HEK293 (cell line): ENCODE results near the gene HOXB7.

Experiments
- EGR2 ChIP-seq: fragments of 450-650 bp; formaldehyde crosslinking; IDR thresholded peaks from 2 replicates; pipeline ENCODE4 v1.5.1; 2016; ENCODE audit warnings: low read depth, missing biosample characterization, missing genetic modification characterization
- GLIS1 ChIP-seq: fragments of 450-650 bp; formaldehyde crosslinking; IDR thresholded peaks from 2 replicates; pipeline ENCODE4 v1.5.1; 2016; ENCODE audit warnings: missing biosample characterization, missing genetic modification characterization
- HOXC10 ChIP-seq: sonication (generic); formaldehyde crosslinking; IDR thresholded peaks from 2 replicates; pipeline ENCODE4 v1.8.1; 2023; ENCODE audit warnings: mild to moderate bottlenecking, missing genetic modification reagents
- PBX3 ChIP-seq: sonication (generic); formaldehyde crosslinking; IDR thresholded peaks from 2 replicates; pipeline ENCODE4 v1.8.1; 2022; ENCODE audit warnings: mild to moderate bottlenecking, moderate library complexity, missing genetic modification reagents
- PRDM10 ChIP-seq: fragments of 450-650 bp; formaldehyde crosslinking; IDR thresholded peaks from 2 replicates; pipeline ENCODE4 v1.5.1; 2016; ENCODE audit warnings: missing biosample characterization, missing genetic modification characterization
- PRDM2 ChIP-seq: fragments of 450-650 bp; formaldehyde crosslinking; IDR thresholded peaks from 2 replicates; pipeline ENCODE4 v1.5.1; 2016; ENCODE audit warnings: missing biosample characterization, missing genetic modification characterization, borderline replicate concordance
- SCRT2 ChIP-seq: fragments of 450-650 bp; formaldehyde crosslinking; IDR thresholded peaks from 2 replicates; pipeline ENCODE4 v1.5.1; 2016; ENCODE audit warnings: missing biosample characterization, missing genetic modification characterization
- TRIM28 ChIP-seq: IDR thresholded peaks from 2 replicates; pipeline ENCODE4 v1.6.1; 2011; ENCODE audit warnings: low read length, control low read depth, borderline replicate concordance
- YY2 ChIP-seq: fragments of 450-650 bp; formaldehyde crosslinking; IDR thresholded peaks from 2 replicates; pipeline ENCODE4 v1.5.1; 2016; ENCODE audit warnings: missing biosample characterization, missing genetic modification characterization
- ZBTB17 ChIP-seq: fragments of 450-650 bp; formaldehyde crosslinking; IDR thresholded peaks from 2 replicates; pipeline ENCODE4 v1.5.1; 2016; ENCODE audit warnings: missing biosample characterization, missing genetic modification characterization
- ZNF138 ChIP-seq: fragments of 450-650 bp; formaldehyde crosslinking; IDR thresholded peaks from 2 replicates; pipeline ENCODE4 v1.5.1; 2016; ENCODE audit warnings: missing biosample characterization, missing genetic modification characterization, borderline replicate concordance
- ZNF146 ChIP-seq: fragments of 450-650 bp; formaldehyde crosslinking; IDR thresholded peaks from 2 replicates; pipeline ENCODE4 v1.5.1; 2016; ENCODE audit warnings: missing biosample characterization, missing genetic modification characterization
- ZNF16 ChIP-seq: fragments of 450-650 bp; formaldehyde crosslinking; IDR thresholded peaks from 2 replicates; pipeline ENCODE4 v1.5.1; 2016; ENCODE audit warnings: low read depth, missing biosample characterization, missing genetic modification characterization
- ZNF184 ChIP-seq: fragments of 450-650 bp; IDR thresholded peaks from 2 replicates; pipeline ENCODE4 v1.5.1; 2018; ENCODE audit warnings: missing biosample characterization, mild to moderate bottlenecking, missing genetic modification characterization
- ZNF19 ChIP-seq: fragments of 450-650 bp; formaldehyde crosslinking; IDR thresholded peaks from 2 replicates; pipeline ENCODE4; 2016; ENCODE audit warnings: missing biosample characterization, missing genetic modification characterization, low read depth
- ZNF223 ChIP-seq: fragments of 450-650 bp; formaldehyde crosslinking; IDR thresholded peaks from 2 replicates; pipeline ENCODE4 v1.5.1; 2016; ENCODE audit warnings: missing biosample characterization, missing genetic modification characterization
- ZNF26 ChIP-seq: fragments of 450-650 bp; formaldehyde crosslinking; IDR thresholded peaks from 2 replicates; pipeline ENCODE4 v1.5.1; 2016; ENCODE audit warnings: missing biosample characterization, missing genetic modification characterization
- ZNF341 ChIP-seq: fragments of 450-650 bp; formaldehyde crosslinking; IDR thresholded peaks from 2 replicates; pipeline ENCODE4; 2016; ENCODE audit warnings: low read depth, missing biosample characterization, missing genetic modification characterization
- ZNF366 ChIP-seq: fragments of 450-650 bp; formaldehyde crosslinking; conservative IDR thresholded peaks from 2 replicates; pipeline ENCODE4 v1.5.1; 2016; ENCODE audit warnings: missing biosample characterization, missing genetic modification characterization
- ZNF37A ChIP-seq: fragments of 450-650 bp; IDR thresholded peaks from 2 replicates; pipeline ENCODE4 v1.5.1; 2018; ENCODE audit warnings: missing biosample characterization, missing genetic modification characterization
- ZNF394 ChIP-seq: fragments of 450-650 bp; formaldehyde crosslinking; IDR thresholded peaks from 2 replicates; pipeline ENCODE4 v1.5.1; 2016; ENCODE audit warnings: missing biosample characterization, missing genetic modification characterization, mild to moderate bottlenecking, moderate library complexity, borderline replicate concordance
- ZNF404 ChIP-seq: fragments of 450-650 bp; formaldehyde crosslinking; IDR thresholded peaks from 2 replicates; pipeline ENCODE4 v1.5.1; 2017; ENCODE audit warnings: missing biosample characterization, missing genetic modification characterization
- ZNF501 ChIP-seq: fragments of 450-650 bp; formaldehyde crosslinking; IDR thresholded peaks from 2 replicates; pipeline ENCODE4 v1.5.1; 2016; ENCODE audit warnings: missing biosample characterization, missing genetic modification characterization
- ZNF549 ChIP-seq: fragments of 450-650 bp; IDR thresholded peaks from 2 replicates; pipeline ENCODE4 v1.5.1; 2018; ENCODE audit warnings: missing biosample characterization, missing genetic modification characterization, mild to moderate bottlenecking, inconsistent platforms, moderate library complexity
- ZNF658 ChIP-seq: fragments of 450-650 bp; formaldehyde crosslinking; IDR thresholded peaks from 2 replicates; pipeline ENCODE4; 2016; ENCODE audit warnings: missing biosample characterization, missing genetic modification characterization
- ZNF837 ChIP-seq: fragments of 450-650 bp; formaldehyde crosslinking; IDR thresholded peaks from 2 replicates; pipeline ENCODE4 v1.5.1; 2016; ENCODE audit warnings: missing biosample characterization, missing genetic modification characterization
- ZSCAN5A ChIP-seq: fragments of 450-650 bp; formaldehyde crosslinking; IDR thresholded peaks from 2 replicates; pipeline ENCODE4 v1.5.1; 2016; ENCODE audit warnings: missing biosample characterization, missing genetic modification characterization

HOXB7 gene

GRCh38 chr17:48611681-48612455 is 1.1 kb upstream of the HOXB7 start (continued):
- TF ChIP-seq PRDM2 (no peak), ZNF26 (tag by site-specific recombination) (no peak), ZNF837 (peak; percentile 71; the same call in 1 of the 2 replicates), ZBTB17 (tag by site-specific recombination) (peak; percentile 96), TRIM28 (no peak), ZNF146 (tag by site-specific recombination) (peak; percentile 24; the same call in 1 of the 2 replicates), HOXC10 (CRISPR knock-in tag) (no peak), ZNF658 (tag by site-specific recombination) (no peak), ZNF138 (no peak), GLIS1 (peak; percentile 83), ZNF404 (no peak), EGR2 (tag by site-specific recombination) (no peak; the same call in 1 of the 2 replicates), ZNF184 (tag by site-specific recombination) (no peak), ZNF223 (no peak), PBX3 (CRISPR knock-in tag) (no peak), ZNF16 (tag by site-specific recombination) (no peak), ZNF394 (tag by site-specific recombination) (peak; percentile 80; the same call in 1 of the 2 replicates), ZNF501 (tag by site-specific recombination) (peak; percentile 89), PRDM10 (peak; percentile 99), ZNF341 (tag by site-specific recombination) (peak; percentile 99), SCRT2 (tag by site-specific recombination) (no peak), ZNF19 (tag by site-specific recombination) (no peak), YY2 (tag by site-specific recombination) (0 out of 2 replicates have a peak, but pooled peaks have one; percentile 20), ZNF37A (tag by site-specific recombination) (no peak), ZNF366 (tag by site-specific recombination) (peak; percentile 89), ZNF549 (tag by site-specific recombination) (no peak), ZSCAN5A (tag by site-specific recombination) (peak; percentile 72; the same call in 1 of the 2 replicates)
